Measurements from ENCODE around the gene SH2D4B. TPM values are rescaled to one million over a fixed set of nuclear protein-coding genes. Genes with fewer than 3 reads are reported as not detected.

SH2D4B gene
- total RNA-seq, 1 experiment from 2014 or later, result 0.07 TPM

DNA sequence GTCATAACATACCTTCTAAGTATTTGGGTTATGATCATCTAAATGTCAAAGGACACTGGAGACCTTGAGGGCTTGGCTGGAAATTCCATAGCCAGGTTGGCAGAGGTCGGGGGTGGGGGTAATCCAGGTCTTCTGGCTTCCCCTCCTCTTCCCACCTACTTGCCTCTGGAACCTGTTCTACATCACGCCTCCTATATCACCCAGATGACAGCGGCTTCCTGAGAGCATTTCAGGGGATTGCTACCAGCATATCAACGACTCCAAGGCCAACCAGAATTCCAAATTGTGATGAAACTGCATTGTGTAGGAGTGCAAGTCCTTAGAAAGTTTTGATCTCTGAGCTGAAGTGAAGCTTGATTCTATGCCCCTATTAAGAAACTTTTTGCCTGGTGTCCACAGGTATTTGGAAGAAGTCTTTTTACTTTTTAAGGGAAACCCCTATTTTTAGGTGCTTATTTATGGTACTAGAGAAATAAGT is 95.7 kb downstream of the SH2D4B start:
- no peak for DNase-seq (ENCODE audit: low spot score)

- DNase-seq (ENCODE audit: low spot score), result no peak
These were observed 96.2 kb downstream of the SH2D4B start for GRCh38 chr10:80633910-80634309.

DNA sequence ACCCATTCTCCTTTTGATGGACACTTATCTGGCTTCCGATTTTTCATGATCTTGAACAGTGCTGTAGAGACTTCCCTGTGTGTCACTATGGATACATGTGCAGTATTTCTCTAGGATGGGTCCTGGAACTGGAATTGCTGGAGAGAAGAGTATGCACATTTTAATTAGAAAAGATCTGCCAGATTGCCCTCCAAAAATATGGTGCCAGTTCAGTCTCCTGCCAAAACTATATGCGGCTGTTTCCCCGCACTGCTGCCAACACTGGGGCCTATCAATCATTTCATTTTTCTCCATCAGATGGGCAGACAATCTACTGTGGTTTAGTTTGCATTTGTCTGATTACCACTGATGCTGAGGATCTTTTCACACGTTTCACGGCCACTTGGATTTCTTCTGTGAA is 105.0 kb downstream of the SH2D4B start:
- no peak for DNase-seq (ENCODE audit: low spot score)

DNA sequence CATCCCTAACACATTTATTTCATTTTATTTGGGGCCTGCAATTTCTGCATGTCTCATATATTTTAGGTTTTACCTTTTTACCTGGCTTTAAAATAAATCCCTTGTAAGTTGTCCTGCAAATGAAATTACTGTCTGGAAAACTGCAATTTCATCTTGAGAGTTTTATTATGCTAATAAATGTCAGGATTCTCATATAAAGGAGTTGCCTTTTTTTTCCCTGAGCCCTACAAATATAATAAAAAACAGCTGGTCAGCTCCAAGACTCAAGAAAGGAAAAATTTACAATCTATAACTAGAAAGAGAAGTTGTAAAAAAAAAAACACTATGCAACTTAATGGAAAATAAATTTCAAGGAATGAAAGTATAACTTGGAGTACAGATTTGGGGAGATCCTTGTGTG is 108.7 kb downstream of the SH2D4B start:
- DNase-seq (ENCODE audit: low spot score), result no peak

DNA sequence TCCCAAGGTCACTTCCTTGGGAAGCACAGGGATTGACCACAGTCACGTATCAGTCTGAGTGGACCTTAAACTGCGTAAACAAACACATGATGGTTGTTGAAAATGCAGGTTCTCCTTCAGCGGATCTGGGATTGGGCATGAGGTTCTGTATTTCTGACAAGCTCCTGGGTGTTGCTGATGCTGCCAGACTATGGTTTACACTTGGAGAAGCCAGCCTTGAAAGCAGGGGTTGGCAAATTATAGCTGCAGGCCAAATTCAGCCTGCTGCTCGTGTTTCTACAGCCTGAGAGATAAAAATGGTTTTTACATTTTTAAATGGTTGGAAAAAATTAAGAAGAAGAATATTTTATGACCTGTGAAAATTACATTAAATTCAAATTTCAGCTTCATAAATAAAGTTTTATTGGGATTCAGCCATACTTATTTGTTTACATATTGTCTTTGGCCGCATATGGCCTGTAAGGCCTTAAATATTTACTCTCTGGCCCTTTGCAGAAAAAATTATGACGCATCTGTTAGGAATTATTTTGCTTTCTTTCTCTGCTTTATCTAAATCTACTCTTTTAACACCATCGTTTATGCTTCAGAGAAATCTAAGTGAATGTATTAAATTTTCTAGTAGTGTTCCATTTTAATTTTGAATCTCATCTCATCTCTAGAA is 109.6 kb downstream of the SH2D4B start:
- no peak for DNase-seq (ENCODE audit: low spot score)

- DNase-seq (ENCODE audit: low spot score), result no peak
These were observed 110.4 kb downstream of the SH2D4B start for GRCh38 chr10:80648106-80648505.

DNA sequence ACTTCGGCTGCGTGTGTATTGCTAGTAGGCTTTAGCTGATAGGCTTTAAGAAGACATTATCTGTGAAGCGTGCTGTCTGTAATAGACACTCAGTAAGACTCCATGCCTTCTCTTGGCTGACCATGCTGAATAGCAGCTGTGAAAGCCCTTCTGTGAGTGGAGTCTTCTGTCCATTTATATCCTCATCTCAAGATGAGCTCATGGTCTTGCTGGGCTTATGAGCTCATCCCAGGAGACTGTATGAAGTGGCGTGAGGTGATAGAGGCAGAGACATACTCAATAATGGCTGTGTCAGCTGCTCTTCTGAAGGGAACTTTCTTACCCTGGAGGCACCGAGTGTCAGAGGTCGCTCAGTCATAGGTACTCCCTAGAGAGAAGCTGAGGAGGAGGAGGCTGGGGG is 111.5 kb downstream of the SH2D4B start:
- DNase-seq (ENCODE audit: low spot score), result no peak

DNA sequence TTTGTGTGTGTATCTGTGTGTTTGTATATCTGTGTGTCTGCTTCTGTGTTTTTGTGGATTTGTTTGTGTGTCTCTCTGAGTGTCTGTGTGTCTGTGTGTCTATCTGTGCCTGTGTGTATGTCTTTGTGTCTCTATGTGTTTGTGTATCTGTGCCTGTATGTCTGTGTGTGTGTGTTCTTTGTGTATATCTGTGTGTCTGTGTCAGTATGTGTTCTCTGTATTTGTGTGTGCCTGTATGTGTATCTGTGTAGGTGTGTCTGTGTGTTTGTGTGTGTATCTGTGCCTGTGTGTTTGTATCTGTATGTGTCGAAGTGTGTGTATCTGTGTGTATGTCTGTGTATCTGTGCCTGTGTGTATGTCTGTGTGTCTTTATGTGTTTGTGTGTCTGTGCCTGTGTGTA is 118.2 kb downstream of the SH2D4B start:
- DNase-seq (ENCODE audit: low spot score), result no peak

GRCh38 chr10:80658068-80658467 is 120.4 kb downstream of the SH2D4B start:
- DNase-seq (ENCODE audit: low spot score), result no peak

- DNase-seq (ENCODE audit: low spot score), result no peak
These were observed 121.6 kb downstream of the SH2D4B start for GRCh38 chr10:80659289-80659688.

DNA sequence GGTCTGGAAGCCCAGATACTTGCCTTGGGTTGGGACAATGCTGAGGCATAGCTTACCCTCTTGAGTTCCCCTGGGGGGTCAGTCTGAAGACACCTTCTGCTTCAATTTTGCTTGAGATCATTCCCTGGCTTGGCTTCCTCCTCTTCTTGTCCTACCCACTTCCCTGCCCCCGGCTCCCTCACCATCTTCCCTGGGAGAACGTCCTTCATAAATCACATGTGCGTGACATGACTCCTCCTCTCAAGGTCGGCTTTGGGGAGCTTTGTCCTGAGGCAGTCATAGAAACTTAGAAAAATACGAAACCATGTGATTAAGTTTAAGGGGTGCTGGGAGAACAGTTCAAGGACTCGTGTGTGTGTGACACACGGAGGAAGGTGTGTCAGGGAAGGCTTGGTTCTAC is 122.6 kb downstream of the SH2D4B start:
- DNase-seq (ENCODE audit: low spot score), result no peak

DNA sequence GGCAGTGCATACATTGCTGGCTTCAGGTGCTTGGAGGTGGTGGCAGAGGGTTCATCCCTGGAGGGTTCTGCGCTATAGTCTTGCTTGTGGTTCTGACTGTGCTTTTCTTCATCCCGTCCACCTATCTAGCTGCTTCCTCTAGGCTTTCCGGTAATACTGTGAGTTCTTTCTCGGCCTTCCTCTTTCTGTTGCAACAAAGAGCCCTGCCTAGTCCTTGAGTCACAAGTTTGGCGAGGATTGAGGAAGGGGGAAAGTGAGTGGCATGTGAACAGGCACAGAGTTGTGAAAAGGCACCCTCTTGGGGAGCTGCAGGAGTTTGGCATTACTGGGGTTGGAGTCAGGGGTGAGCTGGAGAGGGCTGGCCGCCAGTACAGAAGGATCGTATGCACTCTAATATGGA is 123.0 kb downstream of the SH2D4B start:
- DNase-seq (ENCODE audit: low spot score), result no peak

DNA sequence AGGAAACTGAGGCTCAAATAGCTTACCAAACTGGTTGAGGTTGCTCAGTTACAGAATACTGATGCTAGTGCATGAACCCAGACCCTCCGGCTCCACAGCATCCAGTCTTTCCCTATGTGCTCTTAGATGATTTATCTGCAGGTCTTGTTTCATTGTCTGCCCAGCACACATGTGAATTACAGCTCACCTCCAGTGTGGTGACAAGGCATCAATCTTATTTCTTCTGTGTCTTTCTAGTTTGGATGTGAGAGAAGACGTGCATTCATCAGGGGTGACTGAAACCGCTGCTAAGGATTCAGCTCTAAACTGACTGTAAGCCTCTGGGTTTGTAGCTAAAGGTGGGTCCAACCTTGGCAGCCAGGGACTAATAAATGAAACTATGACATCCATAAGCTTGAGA is 123.8 kb downstream of the SH2D4B start:
- DNase-seq (ENCODE audit: low spot score), result no peak

GRCh38 chr10:80662429-80663261 is 124.9 kb downstream of the SH2D4B start:
- DNase-seq (ENCODE audit: low spot score), result peak; percentile 78

GRCh38 chr10:80664071-80664680 is 126.5 kb downstream of the SH2D4B start:
- peak; percentile 71 for DNase-seq (ENCODE audit: low spot score)

- DNase-seq (ENCODE audit: low spot score), result no peak
These were observed 131.8 kb downstream of the SH2D4B start for GRCh38 chr10:80669485-80669884.

GRCh38 chr10:80670774-80671173 is 133.1 kb downstream of the SH2D4B start:
- DNase-seq (ENCODE audit: low spot score), result no peak

DNA sequence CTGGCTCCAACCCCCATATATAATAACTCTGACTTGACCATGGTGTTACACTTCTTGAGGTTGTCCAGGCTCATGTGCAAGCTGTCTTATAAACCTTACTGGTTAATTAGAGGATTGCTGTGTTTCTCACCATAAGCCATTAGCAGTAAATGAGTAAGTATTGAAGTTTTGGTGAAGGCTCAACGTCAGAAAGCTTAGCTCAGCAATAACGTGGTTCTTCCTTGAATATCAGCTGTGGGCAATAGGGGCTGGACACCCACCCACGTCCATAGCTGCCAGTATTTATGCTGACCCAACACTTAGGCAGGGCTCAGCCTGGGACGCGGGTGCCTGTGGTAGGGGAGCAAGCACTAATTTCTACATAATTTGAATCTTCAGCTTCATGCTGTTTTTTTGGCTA is 134.1 kb downstream of the SH2D4B start:
- no peak for DNase-seq (ENCODE audit: low spot score)

DNA sequence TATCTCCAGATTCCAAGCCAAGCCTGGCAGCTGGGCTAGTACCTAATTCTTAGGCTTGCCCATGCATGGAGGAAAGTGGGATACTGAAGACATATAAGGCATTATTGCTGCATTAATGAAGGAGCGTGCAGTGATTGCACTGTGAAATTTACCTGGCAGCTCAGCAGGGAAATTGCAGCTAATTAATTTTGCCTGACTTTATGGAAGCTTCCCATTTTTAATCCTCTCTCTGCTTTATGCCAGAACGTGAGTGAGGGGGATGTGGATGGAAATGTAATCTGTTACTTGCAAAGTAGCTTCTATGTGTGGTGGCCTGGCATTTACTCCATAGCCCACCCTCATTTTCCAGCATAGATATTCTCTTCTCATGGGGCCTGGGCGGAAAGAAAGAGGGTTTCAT is 134.9 kb downstream of the SH2D4B start:
- no peak for DNase-seq (ENCODE audit: low spot score)

GRCh38 chr10:80674809-80675208 is 137.1 kb downstream of the SH2D4B start:
- DNase-seq (ENCODE audit: low spot score), result no peak

DNA sequence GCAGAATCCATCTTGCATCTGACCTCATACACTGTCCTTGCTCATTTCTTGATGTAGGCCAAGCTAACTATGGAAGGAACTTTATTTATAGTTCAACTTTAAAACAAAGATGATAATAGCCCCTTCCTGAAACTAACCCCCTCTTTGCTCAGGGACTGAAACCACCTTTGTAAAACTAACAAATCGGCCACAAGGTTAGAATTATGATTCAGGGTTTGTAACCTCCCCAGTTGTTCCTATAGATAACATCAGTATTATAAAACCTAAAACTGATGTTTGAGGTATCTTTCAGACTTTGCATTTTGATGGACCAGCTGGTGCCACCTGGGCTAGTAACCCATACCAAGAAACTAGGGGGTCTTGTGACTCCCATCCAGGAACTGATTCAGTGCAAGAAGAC is 143.4 kb downstream of the SH2D4B start:
- DNase-seq (ENCODE audit: low spot score), result no peak

- peak; percentile 40 for DNase-seq (ENCODE audit: low spot score)
These were observed 146.6 kb downstream of the SH2D4B start for GRCh38 chr10:80684259-80684658.

GRCh38 chr10:80685355-80685754 is 147.7 kb downstream of the SH2D4B start:
- no peak for DNase-seq (ENCODE audit: low spot score)
